Natural killer cell (primary cell): ENCODE measurements around the gene GPR4. TPM values are rescaled to one million over a fixed set of nuclear protein-coding genes. Genes with fewer than 3 reads are reported as not detected.

Source experiments
- ATAC-seq, 3 donors: fragments of 150-1000 bp in 2 of 3; fragments of 200-7000 bp in 1 of 3; cut with Tn5 transposase; 1 replicate in 1 of 3; 2 replicates in 2 of 3; pipeline ENCODE4 v1.10.0; 2021; ENCODE audit warnings: mild to moderate bottlenecking in 2 of 3, moderate library complexity in 2 of 3
- DNase-seq, 2 donors: peaks; one replicate each; pipeline versions ENCODE4 v3.0.0 to v3.0.0-alpha.2; 2013 to 2021; ENCODE audit warnings: mixed read lengths in 1 of 2
- H3K27ac ChIP-seq: one replicate; pipeline ENCODE4 v1.5.1; 2013; ENCODE audit warnings: mild to moderate bottlenecking, low read length
- H3K27me3 ChIP-seq: one replicate; pipeline ENCODE4 v1.6.1; 2013; ENCODE audit warnings: low read length; ENCODE audit not compliant: control insufficient read depth, insufficient read depth
- H3K36me3 ChIP-seq: one replicate; pipeline ENCODE4 v1.6.1; 2013; ENCODE audit warnings: low read length; ENCODE audit not compliant: control insufficient read depth, insufficient read depth
- H3K4me1 ChIP-seq: one replicate; pipeline ENCODE4 v1.6.1; 2013; ENCODE audit warnings: low read length; ENCODE audit not compliant: control insufficient read depth, insufficient read depth
- H3K4me3 ChIP-seq: one replicate; pipeline ENCODE4 v1.5.1; 2013; ENCODE audit warnings: low read length
- H3K9me3 ChIP-seq: one replicate; pipeline ENCODE4 v1.6.1; 2013; ENCODE audit warnings: low read length; ENCODE audit not compliant: control insufficient read depth, insufficient read depth
- H3K27ac Mint-ChIP-seq, 2 donors: one replicate each; pipeline ENCODE4 v1.8.0; 2022; ENCODE audit warnings: mild to moderate bottlenecking in 2 of 2, mixed read lengths in 2 of 2, moderate library complexity in 1 of 2
- H3K27me3 Mint-ChIP-seq, 2 donors: one replicate each; pipeline ENCODE4 v1.8.0; 2022; ENCODE audit warnings: low read depth in 2 of 2, mixed read lengths in 2 of 2
- H3K36me3 Mint-ChIP-seq: one replicate; pipeline ENCODE4 v1.8.0; 2022; ENCODE audit warnings: mixed read lengths
- H3K4me1 Mint-ChIP-seq, 2 donors: one replicate each; pipeline ENCODE4 v1.8.0; 2022; ENCODE audit warnings: mixed read lengths in 2 of 2
- H3K4me3 Mint-ChIP-seq: one replicate; pipeline ENCODE4 v1.8.0; 2022; ENCODE audit warnings: mild to moderate bottlenecking, moderate library complexity, mixed read lengths
- H3K9me3 Mint-ChIP-seq, 2 donors: one replicate each; pipeline ENCODE4 v1.8.0; 2022; ENCODE audit warnings: mixed read lengths in 2 of 2
- CTCF ChIP-seq: fragments of 200-600 bp; IDR thresholded peaks from one replicate; pipeline ENCODE4 v1.8.0; 2022; ENCODE audit warnings: antibody characterized with exemption
- WGBS: methylation state at CpG from one replicate; pipeline ENCODE4 v1.1.7; 2013; ENCODE audit warnings: missing lambda C conversion rate; ENCODE audit not compliant: insufficient coverage; 5-methylcytosine and 5-hydroxymethylcytosine counted together
- intact Hi-C: fragments of 100-400 bp; cut with micrococcal nuclease; formaldehyde crosslinking; loops from one replicate; pipeline ENCODE4 v1.14.2; 2022
- total RNA-seq, 4 donors: library from RNA; stranded (reverse); fragments of 120-200 nt in 1 of 4; gene quantifications; one replicate each; pipeline versions ENCODE4 v1.2.3 to v1.2.4, GENCODE V29; 2013 to 2022

Gene GPR4
- total RNA-seq, 3 donors from 2014 or later (not counting 1 experiment from before 2014, with no cell fraction given): 0.12 to 0.13 TPM; not detected in 1

DNA sequence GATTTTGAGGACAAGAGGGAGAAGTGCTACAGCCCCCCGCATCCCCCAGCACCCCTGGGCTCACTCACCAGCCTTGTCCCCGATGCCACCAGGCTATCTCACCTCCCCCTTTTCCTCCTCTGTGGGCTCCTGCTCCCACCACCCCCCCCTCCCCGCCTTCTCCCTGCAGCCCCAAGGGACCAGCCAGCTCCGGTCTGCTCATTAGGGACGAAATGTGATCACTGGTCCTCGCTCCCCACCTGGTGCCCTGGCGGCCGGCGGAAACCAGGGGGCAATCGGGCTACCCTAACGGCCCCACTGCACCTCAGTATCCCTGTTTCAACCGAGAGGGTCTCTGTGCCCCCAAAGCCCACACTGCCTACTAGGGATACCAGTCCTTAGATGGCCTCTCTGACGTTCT, 2.7 kb downstream of the GPR4 start:
- intact Hi-C loops: no loop called here
- WGBS: 6% methylated on average over 13 of the region's 13 CpGs
- no peaks in the 10 kb centered on the region for H3K9me3 ChIP-seq
- H3K27ac ChIP-seq: no peak overlapping the region
- Mint-ChIP-seq H3K36me3 (no peaks in the 10 kb centered on the region), H3K4me3 (no peak overlapping the region), H3K9me3 (no peaks in the 10 kb centered on the region), H3K27ac (peak overlapping the region in 1 of 2 donors; percentile 16), H3K27me3 (peaks cover 73 to 84% of the 10 kb centered on the region in 2 donors), H3K4me1 (peaks cover 25 to 36% of the 10 kb centered on the region in 2 donors)
- H3K4me3 ChIP-seq: no peak overlapping the region
- no peak for TF ChIP-seq CTCF
- peaks cover 16% of the 10 kb centered on the region for H3K4me1 ChIP-seq
- no peak for ATAC-seq
- DNase-seq: no peak
- H3K36me3 ChIP-seq: no peaks in the 10 kb centered on the region
- H3K27me3 ChIP-seq: peaks cover 47% of the 10 kb centered on the region

- Histone ChIP-seq H3K4me3 (no peak overlapping the region), H3K36me3 (no peaks in the 10 kb centered on the region), H3K4me1 (peaks cover 16% of the 10 kb centered on the region), H3K27ac (no peak overlapping the region), H3K9me3 (no peaks in the 10 kb centered on the region), H3K27me3 (peaks cover 47% of the 10 kb centered on the region)
- peak in 1 of 2 donors; percentile 38 for DNase-seq
- peak overlapping the region in 1 of 2 donors; percentile 63 for H3K27ac Mint-ChIP-seq
- intact Hi-C loops: no loop called here
- H3K9me3 Mint-ChIP-seq: no peaks in the 10 kb centered on the region
- no peaks in the 10 kb centered on the region for H3K36me3 Mint-ChIP-seq
- peak in 2 of 3 donors; percentile 66 to 72 for ATAC-seq
- no peak for TF ChIP-seq CTCF
- no peak overlapping the region for H3K4me3 Mint-ChIP-seq
- peaks cover 75 to 82% of the 10 kb centered on the region in 2 donors for H3K27me3 Mint-ChIP-seq
- WGBS: under 1% methylated on average over 20 of the region's 22 CpGs
- peaks cover 25 to 36% of the 10 kb centered on the region in 2 donors for H3K4me1 Mint-ChIP-seq
Measured at GRCh38 chr19:45598267-45599001, 3.6 kb downstream of the GPR4 start.

DNA sequence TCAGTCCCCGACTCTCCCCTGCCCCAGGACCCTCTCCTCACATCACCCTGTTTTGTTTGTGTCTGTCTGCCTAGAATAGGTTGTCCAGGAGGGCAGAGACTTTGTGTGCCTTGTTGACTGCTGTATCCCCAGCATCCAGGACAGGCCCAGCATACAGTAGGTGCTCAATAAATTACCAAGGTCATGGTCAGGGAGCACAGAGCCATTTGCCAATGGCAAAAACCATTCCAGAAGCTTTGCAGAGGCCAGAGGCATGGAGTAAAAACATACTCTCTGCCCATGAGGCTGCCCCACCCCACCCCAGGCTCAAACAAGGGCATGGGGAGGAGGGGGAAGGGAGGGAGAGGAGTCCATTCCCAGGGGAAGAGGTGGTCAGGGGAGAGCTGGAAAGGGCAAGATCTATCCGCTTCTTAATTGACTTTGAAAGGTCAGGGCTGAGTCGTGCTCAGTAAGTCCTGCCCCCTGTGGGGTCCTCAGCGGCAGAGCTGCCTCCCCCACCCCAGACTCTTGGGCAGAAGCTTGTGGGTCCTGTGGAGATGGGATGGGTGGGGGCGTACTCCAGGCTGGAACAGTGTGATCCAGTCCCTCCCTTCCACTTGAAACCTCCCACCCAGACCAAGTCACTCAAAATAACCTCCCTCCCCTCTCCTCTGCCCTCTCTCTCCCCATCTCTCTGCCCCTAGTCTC, 4.4 kb downstream of the GPR4 start:
- 32% methylated on average over 3 of the region's 5 CpGs for WGBS
- no peak for ATAC-seq
- peaks cover 16% of the 10 kb centered on the region for H3K4me1 ChIP-seq
- no peak for TF ChIP-seq CTCF
- H3K27me3 Mint-ChIP-seq: peaks cover 70 to 73% of the 10 kb centered on the region in 2 donors
- peak overlapping the region in 1 of 2 donors; percentile 63 for H3K27ac Mint-ChIP-seq
- peaks cover 23 to 36% of the 10 kb centered on the region in 2 donors for H3K4me1 Mint-ChIP-seq
- H3K36me3 Mint-ChIP-seq: no peaks in the 10 kb centered on the region
- H3K27ac ChIP-seq: no peak overlapping the region
- no peak for DNase-seq
- no peak overlapping the region for H3K4me3 ChIP-seq
- H3K27me3 ChIP-seq: peaks cover 45% of the 10 kb centered on the region
- H3K4me3 Mint-ChIP-seq: no peak overlapping the region
- no peaks in the 10 kb centered on the region for H3K36me3 ChIP-seq
- intact Hi-C loops: no loop called here
- H3K9me3 ChIP-seq: no peaks in the 10 kb centered on the region
- H3K9me3 Mint-ChIP-seq: no peaks in the 10 kb centered on the region
